Measurements from ENCODE around the gene ARL4A.

DNA sequence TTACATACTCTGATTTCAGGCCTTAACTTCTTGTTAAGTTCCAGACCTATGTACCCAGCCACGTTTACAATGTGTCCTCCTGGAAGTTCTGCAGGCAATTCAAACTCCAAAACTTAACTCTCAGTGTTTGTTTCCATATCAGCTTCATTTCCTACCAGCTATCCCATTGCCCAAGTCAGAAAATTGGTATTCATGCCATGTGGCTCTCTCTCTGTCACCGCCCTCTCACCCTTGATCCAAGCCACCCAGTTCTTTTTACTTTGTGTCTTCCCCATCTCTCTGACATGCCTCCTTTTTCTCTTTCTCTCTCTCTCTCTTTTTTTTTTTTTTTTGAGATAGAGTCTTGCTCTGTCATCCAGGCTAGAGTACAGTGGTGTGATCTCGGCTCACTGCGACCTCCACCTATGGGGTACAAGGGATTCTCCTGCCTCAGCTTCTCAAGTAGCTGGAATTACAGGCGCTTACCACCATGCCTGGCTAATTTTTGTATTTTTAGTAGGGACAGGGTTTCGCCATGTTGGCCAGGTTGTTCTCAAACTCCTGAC is 33.9 kb downstream of the ARL4A start:
- TF ChIP-seq, protein P1, sequence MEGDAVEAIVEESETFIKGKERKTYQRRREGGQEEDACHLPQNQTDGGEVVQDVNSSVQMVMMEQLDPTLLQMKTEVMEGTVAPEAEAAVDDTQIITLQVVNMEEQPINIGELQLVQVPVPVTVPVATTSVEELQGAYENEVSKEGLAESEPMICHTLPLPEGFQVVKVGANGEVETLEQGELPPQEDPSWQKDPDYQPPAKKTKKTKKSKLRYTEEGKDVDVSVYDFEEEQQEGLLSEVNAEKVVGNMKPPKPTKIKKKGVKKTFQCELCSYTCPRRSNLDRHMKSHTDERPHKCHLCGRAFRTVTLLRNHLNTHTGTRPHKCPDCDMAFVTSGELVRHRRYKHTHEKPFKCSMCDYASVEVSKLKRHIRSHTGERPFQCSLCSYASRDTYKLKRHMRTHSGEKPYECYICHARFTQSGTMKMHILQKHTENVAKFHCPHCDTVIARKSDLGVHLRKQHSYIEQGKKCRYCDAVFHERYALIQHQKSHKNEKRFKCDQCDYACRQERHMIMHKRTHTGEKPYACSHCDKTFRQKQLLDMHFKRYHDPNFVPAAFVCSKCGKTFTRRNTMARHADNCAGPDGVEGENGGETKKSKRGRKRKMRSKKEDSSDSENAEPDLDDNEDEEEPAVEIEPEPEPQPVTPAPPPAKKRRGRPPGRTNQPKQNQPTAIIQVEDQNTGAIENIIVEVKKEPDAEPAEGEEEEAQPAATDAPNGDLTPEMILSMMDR (optimal IDR thresholded peaks at IDR 0.05 in 1 of 3, IDR thresholded peaks at IDR 0.05 in 1 of 3, conservative IDR thresholded peaks at IDR 0.05 in 1 of 3; ENCODE audit: extremely low read depth in 1 of 3, insufficient read depth in 2 of 3, low read length in 3 of 3), result no peak
- no peak for TF ChIP-seq EZH2 (IDR thresholded peaks at IDR 0.05; ENCODE audit: low read length)

Data from keratinocyte (primary cell).